Measurements from ENCODE around the gene KIF20B. TPM values are rescaled to one million over a fixed set of nuclear protein-coding genes. Genes with fewer than 3 reads are reported as not detected.
"Not testable (repeated sequence)": the region's sequence is repeated elsewhere in the genome, so short reads cannot be mapped to it uniquely, and the experiment has no call there.

Gene KIF20B
- total RNA-seq, 1 experiment from 2014 or later, result 78.9 TPM

DNA sequence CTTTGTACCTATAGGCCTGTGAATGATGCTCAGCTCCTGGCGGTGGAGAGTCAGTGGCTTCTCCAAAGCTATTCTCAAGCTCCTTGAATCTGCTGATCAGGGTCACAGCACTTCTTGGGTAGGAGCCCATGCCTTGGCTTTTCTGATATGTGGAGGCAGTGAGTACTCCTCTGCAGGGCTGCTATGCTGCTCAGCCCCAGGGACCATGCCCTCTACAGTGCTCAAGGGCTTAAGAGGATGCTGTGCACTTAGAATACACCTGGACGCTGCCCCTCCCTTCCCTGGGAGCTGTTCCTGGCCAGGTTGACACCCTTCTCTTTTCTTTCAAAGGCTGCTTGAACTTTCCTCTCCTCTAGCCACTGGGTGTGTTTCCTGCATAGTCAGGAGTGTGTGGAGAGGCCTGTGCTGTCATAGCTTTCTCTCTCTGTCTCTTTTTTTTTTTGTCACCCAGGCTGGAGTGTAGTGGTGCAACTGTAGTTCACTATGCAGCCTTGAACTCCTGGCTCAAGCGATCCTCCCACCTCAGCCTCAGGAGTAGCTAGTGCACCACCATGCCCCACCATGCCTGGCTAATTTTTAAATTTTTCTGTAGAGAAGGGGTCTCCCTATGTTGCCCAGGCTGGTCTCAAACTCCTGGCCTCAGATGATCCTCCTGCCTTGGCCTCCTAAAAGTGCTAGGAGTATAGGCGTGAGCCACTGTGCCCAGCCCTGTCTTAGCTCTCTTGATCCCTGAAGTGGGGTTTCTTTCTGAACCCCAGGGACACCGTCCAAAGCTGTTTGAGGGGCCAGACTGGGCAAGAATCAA, 113.9 kb downstream of the KIF20B start:
- ChIA-PET POLR2A (ENCODE audit: low non-redundant PET) (no interaction called here), CTCF (no interaction called here)
- Histone ChIP-seq H3K4me3 (ENCODE audit: low read depth, low read length, poor library complexity, severe bottlenecking) (no peak overlapping the region), H3K27ac (ENCODE audit: low read depth, low read length, poor library complexity, severe bottlenecking) (no peak overlapping the region), H3K9me3 (ENCODE audit: low read depth, low read length, poor library complexity, severe bottlenecking) (no peaks in the 10 kb centered on the region), H3K27me3 (replicated peaks; ENCODE audit: insufficient read depth, low read depth, low read length, poor library complexity) (peaks cover 14% of the 10 kb centered on the region), H3K36me3 (ENCODE audit: insufficient read depth, low read length, poor library complexity, severe bottlenecking) (no peaks in the 10 kb centered on the region), H3K4me1 (ENCODE audit: insufficient read depth, low read length, poor library complexity, severe bottlenecking) (no peaks in the 10 kb centered on the region)
- BruUV-seq (replicated peaks), result no TSS peak
- intact Hi-C loops (cut with micrococcal nuclease; ENCODE audit: unreplicated experiment), result no loop called here
- DNase-seq (ENCODE audit: low spot score), result no peak
- TF ChIP-seq EZH2 (IDR thresholded peaks at IDR 0.05; ENCODE audit: borderline replicate concordance, low read depth, low read length, poor library complexity, severe bottlenecking) (no peak), CTCF (conservative IDR thresholded peaks at IDR 0.05; ENCODE audit: low read depth, low read length) (no peak)

DNA sequence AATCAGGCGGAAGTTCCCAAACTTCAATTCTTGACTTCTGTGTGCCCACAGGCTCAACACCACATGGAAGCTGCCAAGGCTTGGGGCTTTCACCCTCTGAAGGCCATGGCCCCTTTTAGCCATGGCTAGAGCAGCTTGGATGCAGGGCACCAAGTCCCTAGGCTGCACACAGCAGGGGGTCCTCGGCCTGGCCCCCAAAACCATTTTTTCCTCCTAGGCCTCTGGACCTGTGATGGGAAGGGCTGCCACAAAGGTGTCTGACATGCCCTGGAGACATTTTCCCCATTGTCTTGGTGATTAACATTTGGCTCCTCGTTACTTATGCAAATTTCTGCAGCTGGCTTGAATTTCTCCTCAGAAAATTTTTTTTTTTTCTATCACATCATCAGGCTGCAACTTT, 117.6 kb downstream of the KIF20B start:
- H3K4me3 ChIP-seq (ENCODE audit: low read depth, low read length, poor library complexity, severe bottlenecking); POLR2A ChIA-PET (ENCODE audit: low non-redundant PET); H3K4me1 ChIP-seq (ENCODE audit: insufficient read depth, low read length, poor library complexity, severe bottlenecking); DNase-seq (ENCODE audit: low spot score); BruUV-seq (replicated peaks); H3K9me3 ChIP-seq (ENCODE audit: low read depth, low read length, poor library complexity, severe bottlenecking); H3K27me3 ChIP-seq (replicated peaks; ENCODE audit: insufficient read depth, low read depth, low read length, poor library complexity); H3K36me3 ChIP-seq (ENCODE audit: insufficient read depth, low read length, poor library complexity, severe bottlenecking); intact Hi-C loops (cut with micrococcal nuclease; ENCODE audit: unreplicated experiment); CTCF ChIA-PET; H3K27ac ChIP-seq (ENCODE audit: low read depth, low read length, poor library complexity, severe bottlenecking): not testable (repeated sequence)

Other genes starting within 250 kb of the KIF20B start
- gene SLC16A12, start 166.0 kb upstream of the KIF20B start, total RNA-seq (2021), result 0.54 and 0.74 TPM in 2 replicates
- 18.5 and 19.2 TPM in 2 replicates for gene PANK1, start 56.3 kb upstream of the KIF20B start, total RNA-seq (2021)

Measured in A673 (cell line).